ENCODE measurements around the gene DST. TPM values are rescaled to one million over a fixed set of nuclear protein-coding genes. Genes with fewer than 3 reads are reported as not detected.

DST gene
- total RNA-seq, 2 donors from 2014 or later = 15.4 to 36.6 TPM

DNA sequence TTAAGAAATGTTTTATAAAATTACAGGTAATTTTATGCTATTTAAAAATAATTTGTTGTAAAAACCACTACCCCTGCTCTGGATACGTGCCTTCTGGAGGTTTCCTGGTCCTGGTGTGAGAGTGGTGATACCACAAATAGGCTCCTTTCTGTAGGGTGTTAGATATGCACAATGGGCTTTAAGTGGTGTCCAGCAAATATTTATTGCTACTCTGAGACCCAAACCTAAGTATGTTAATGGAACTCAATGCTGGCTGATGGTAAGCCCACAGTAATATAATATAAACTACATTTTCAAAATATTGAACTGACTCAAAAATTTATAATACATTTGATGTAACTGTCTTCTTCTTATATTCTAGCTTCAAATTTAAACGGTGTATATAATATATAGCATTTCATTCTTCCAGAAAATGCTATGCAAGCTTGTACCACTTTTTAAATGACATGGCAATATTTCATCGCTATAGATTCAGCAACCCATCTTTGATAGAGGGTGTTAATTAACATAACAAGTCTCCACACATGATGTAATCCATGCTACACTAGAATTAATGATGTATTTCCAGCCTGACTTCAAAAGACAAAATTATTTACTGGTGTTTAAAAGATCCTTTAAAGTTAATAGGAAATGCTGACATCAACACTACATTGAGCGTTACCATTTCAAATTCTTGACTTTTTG is 161.9 kb downstream of the DST start:
- no peaks in the 10 kb centered on the region for H3K4me1 Mint-ChIP-seq
- ATAC-seq (replicated peaks) = no peak

DNA sequence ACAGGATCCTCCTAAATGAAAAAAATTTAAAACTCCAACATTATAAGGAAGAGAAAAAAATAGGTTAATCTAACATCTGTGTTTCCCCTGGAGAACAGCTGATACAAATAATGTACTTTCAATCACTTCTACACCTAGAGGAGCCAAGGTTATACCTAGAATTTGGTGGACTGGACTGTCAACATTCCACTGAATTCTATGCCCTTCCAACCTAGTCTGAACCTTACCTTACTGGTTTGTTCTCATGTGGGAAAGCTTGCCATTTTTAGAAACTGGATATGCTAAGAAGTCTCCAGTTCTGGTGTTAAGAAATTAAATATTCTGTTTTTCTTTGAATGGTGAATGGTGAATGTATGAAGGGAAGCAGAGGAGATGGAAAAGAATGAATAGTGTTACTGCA is 162.4 kb downstream of the DST start:
- Mint-ChIP-seq H3K36me3 (ENCODE audit: low read depth) (peaks cover 26% of the 10 kb centered on the region), H3K4me1 (no peaks in the 10 kb centered on the region), H3K27ac (no peak overlapping the region), H3K27me3 (no peaks in the 10 kb centered on the region), H3K4me3 (no peak overlapping the region), H3K9me3 (peaks cover 8% of the 10 kb centered on the region)
- no peak for ATAC-seq (replicated peaks)

More for the DNA sequence above, 161.9 kb downstream of the DST start:
- H3K27me3 Mint-ChIP-seq = no peaks in the 10 kb centered on the region
- H3K36me3 Mint-ChIP-seq (ENCODE audit: low read depth) = peaks cover 21% of the 10 kb centered on the region
- H3K4me3 Mint-ChIP-seq = no peak overlapping the region
- H3K27ac Mint-ChIP-seq = no peak overlapping the region
- H3K9me3 Mint-ChIP-seq = peaks cover 8% of the 10 kb centered on the region

DNA sequence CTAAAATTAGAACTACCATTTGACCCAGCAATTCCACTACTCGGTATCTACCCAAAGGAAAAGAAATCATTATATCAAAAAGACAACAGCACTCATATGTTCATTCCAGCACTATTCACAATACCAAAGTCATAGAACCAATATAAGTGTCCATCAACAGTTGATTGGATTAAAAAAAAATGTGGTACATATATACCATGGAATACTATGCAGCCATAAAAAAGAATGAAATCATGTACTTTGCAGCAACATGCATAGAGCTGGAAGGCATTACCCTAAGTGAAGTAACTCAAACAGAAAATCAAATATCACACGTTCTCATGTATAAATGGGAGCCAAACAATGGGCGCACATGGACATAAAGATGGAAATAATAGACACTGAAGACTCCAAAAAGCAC is 163.3 kb downstream of the DST start:
- peaks cover 8% of the 10 kb centered on the region for H3K9me3 Mint-ChIP-seq
- no peak for ATAC-seq (replicated peaks)
- no peaks in the 10 kb centered on the region for H3K4me1 Mint-ChIP-seq
- peaks cover 26% of the 10 kb centered on the region for H3K36me3 Mint-ChIP-seq (ENCODE audit: low read depth)
- H3K27ac Mint-ChIP-seq = no peak overlapping the region
- H3K27me3 Mint-ChIP-seq = no peaks in the 10 kb centered on the region
- H3K4me3 Mint-ChIP-seq = no peak overlapping the region

DNA sequence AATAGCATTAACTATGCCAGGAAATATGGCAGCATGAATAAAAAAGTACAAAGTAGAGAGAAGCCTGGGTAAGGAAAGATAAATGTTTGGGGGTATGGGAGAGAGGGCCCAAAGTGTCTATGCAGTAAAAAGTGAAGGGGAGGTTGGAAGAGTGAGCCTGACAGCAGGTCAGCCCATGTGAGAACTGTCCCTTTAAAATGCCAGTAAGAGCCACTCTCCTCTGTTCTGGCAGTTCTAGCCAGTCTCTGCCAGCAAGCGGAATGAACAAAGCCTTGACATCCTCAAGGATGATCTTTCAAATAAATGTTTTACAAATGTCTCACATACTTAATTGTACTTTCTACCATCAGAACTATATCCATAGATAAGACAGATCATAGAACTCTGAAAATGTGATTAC is 164.5 kb downstream of the DST start:
- Mint-ChIP-seq H3K4me3 (no peak overlapping the region), H3K9me3 (peaks cover 8% of the 10 kb centered on the region), H3K36me3 (ENCODE audit: low read depth) (peaks cover 26% of the 10 kb centered on the region), H3K27me3 (no peaks in the 10 kb centered on the region), H3K4me1 (no peaks in the 10 kb centered on the region), H3K27ac (no peak overlapping the region)
- ATAC-seq (replicated peaks) = no peak

DNA sequence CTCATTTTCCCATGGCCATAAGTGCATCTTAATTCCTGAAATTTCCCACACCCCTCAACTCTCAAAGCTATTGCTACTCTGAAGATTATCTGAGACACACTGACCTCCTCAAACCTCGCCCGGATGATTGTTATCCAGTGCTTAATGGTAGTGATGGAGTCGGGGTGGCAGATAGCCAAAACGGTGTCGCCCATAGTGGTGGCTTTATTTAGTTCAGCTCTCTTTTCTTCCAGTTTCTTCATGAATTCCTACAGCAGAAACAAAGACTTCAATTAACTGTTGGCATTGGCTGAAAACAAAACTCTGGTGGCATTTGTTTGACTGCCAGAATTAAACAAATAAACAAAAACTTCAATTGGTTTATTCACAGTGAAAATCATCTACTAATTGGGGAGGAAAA is 165.4 kb downstream of the DST start:
- peaks cover 8% of the 10 kb centered on the region for H3K9me3 Mint-ChIP-seq
- no peak for ATAC-seq (replicated peaks)
- H3K36me3 Mint-ChIP-seq (ENCODE audit: low read depth) = peaks cover 29% of the 10 kb centered on the region
- no peak overlapping the region for H3K4me3 Mint-ChIP-seq
- H3K27me3 Mint-ChIP-seq = no peaks in the 10 kb centered on the region
- no peak overlapping the region for H3K27ac Mint-ChIP-seq
- H3K4me1 Mint-ChIP-seq = no peaks in the 10 kb centered on the region

DNA sequence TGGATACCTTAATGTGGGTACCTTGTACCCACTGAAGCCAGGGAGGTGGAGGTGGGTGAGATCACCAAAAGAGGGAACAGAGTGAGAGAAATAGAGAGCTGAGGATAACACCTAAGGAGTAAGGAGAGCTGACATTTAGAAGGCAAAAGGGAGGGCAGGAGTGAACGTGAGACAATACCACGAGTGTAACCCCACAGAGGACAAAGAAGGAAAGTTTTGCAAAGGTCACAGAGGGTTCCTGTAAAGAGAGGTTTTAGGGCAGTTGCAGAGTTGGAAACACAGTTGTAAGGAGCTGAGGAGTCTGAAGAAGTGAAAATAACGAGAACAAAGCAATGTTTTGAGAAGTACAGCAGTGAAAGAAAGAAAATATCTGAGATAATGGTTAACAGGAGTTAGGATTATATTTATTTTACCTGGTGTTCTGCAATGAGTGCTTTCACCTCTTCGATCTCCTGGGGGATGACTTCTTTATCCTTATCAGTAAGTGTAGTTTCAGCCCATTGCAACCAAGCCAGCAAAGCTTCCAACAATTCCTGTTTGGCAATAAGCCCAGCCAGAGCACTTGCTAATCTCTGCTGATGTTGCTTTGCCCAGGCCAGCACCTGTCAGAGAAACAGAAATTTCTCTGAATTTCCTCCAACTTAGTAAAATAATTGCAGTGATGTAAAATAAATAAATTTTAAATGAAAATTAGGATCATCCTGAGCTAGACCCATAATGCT is 166.8 kb downstream of the DST start:
- Mint-ChIP-seq H3K4me1 (no peaks in the 10 kb centered on the region), H3K27ac (no peak overlapping the region), H3K4me3 (no peak overlapping the region), H3K9me3 (peaks cover 8% of the 10 kb centered on the region), H3K27me3 (no peaks in the 10 kb centered on the region), H3K36me3 (ENCODE audit: low read depth) (peaks cover 31% of the 10 kb centered on the region)
- no peak for ATAC-seq (replicated peaks)

- ATAC-seq (replicated peaks) = no peak
- Mint-ChIP-seq H3K4me1 (no peaks in the 10 kb centered on the region), H3K27ac (no peak overlapping the region), H3K27me3 (no peaks in the 10 kb centered on the region), H3K9me3 (peaks cover 7% of the 10 kb centered on the region), H3K36me3 (ENCODE audit: low read depth) (peaks cover 35% of the 10 kb centered on the region), H3K4me3 (no peak overlapping the region)
These were observed 168.2 kb downstream of the DST start for GRCh38 chr6:56474532-56474931.

DNA sequence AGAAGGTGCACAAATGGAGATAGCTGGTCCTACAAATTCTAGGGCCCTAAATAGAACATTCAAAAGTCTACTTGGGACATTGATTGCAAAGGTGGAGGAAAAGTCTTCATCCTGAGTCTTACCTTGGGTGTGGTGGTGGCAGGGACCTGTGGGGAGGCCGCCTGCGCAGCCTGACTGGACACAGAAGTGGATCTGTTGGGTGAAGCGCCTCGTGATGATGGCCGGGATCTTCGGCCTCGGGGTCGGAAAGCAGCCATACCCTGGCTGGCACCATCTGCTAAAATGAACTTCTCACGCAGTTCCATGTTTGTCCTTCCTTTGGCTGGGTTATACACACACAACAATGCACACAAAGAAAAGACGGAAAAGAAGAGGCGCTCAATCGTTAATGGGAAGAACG is 179.2 kb downstream of the DST start:
- H3K4me1 Mint-ChIP-seq = peaks cover 2% of the 10 kb centered on the region
- no peak overlapping the region for H3K4me3 Mint-ChIP-seq
- no peaks in the 10 kb centered on the region for H3K9me3 Mint-ChIP-seq
- no peak overlapping the region for H3K27ac Mint-ChIP-seq
- H3K36me3 Mint-ChIP-seq (ENCODE audit: low read depth) = peaks cover 9% of the 10 kb centered on the region
- H3K27me3 Mint-ChIP-seq = no peaks in the 10 kb centered on the region
- ATAC-seq (replicated peaks) = no peak

- peaks cover 10% of the 10 kb centered on the region for H3K36me3 Mint-ChIP-seq (ENCODE audit: low read depth)
- no peak overlapping the region for H3K4me3 Mint-ChIP-seq
- no peak overlapping the region for H3K27ac Mint-ChIP-seq
- H3K27me3 Mint-ChIP-seq = no peaks in the 10 kb centered on the region
- peaks cover 4% of the 10 kb centered on the region for H3K4me1 Mint-ChIP-seq
- ATAC-seq (replicated peaks) = no peak
- no peaks in the 10 kb centered on the region for H3K9me3 Mint-ChIP-seq
These were observed 183.5 kb downstream of the DST start for GRCh38 chr6:56459030-56459805.

- ATAC-seq (replicated peaks) = peak; percentile 83
- H3K9me3 Mint-ChIP-seq = no peaks in the 10 kb centered on the region
- H3K27me3 Mint-ChIP-seq = no peaks in the 10 kb centered on the region
These were observed 184.3 kb downstream of the DST start for GRCh38 chr6:56458324-56458884.

GRCh38 chr6:56456785-56457184 is 185.9 kb downstream of the DST start:
- peaks cover 4% of the 10 kb centered on the region for H3K4me1 Mint-ChIP-seq
- H3K36me3 Mint-ChIP-seq (ENCODE audit: low read depth) = peaks cover 10% of the 10 kb centered on the region
- ATAC-seq (replicated peaks) = no peak
- no peak overlapping the region for H3K4me3 Mint-ChIP-seq
- H3K27ac Mint-ChIP-seq = no peak overlapping the region
- no peaks in the 10 kb centered on the region for H3K9me3 Mint-ChIP-seq
- H3K27me3 Mint-ChIP-seq = no peaks in the 10 kb centered on the region

More at GRCh38 chr6:56458324-56458884, 184.3 kb downstream of the DST start:
- Mint-ChIP-seq H3K4me3 (no peak overlapping the region), H3K27ac (peak overlapping the region; percentile 34), H3K36me3 (ENCODE audit: low read depth) (peaks cover 10% of the 10 kb centered on the region), H3K4me1 (peaks cover 4% of the 10 kb centered on the region)

- Mint-ChIP-seq H3K4me3 (no peak overlapping the region), H3K27me3 (no peaks in the 10 kb centered on the region), H3K4me1 (no peaks in the 10 kb centered on the region), H3K36me3 (ENCODE audit: low read depth) (no peaks in the 10 kb centered on the region), H3K9me3 (no peaks in the 10 kb centered on the region), H3K27ac (no peak overlapping the region)
- ATAC-seq (replicated peaks) = no peak
These were observed 191.6 kb downstream of the DST start for GRCh38 chr6:56450882-56451739.

DNA sequence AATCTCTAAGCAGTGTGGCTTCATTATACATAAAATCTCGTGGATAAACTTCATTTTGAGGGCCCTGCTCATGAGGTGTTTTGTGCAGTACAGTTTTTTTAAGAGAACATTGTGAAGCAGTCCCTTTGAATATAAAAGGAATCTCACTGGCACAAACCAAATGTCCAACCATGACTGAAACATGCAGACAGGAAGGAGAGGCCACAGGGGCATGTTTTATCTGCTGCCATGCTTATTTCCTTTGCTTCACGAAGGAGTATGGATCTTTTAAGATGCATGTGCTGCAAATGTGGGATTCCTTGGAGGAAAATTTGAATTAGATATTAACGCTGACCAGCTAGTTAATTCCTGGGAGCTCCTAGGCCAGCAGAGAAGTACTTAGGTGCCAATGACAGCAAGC is 192.3 kb downstream of the DST start:
- H3K9me3 Mint-ChIP-seq = no peaks in the 10 kb centered on the region

DNA sequence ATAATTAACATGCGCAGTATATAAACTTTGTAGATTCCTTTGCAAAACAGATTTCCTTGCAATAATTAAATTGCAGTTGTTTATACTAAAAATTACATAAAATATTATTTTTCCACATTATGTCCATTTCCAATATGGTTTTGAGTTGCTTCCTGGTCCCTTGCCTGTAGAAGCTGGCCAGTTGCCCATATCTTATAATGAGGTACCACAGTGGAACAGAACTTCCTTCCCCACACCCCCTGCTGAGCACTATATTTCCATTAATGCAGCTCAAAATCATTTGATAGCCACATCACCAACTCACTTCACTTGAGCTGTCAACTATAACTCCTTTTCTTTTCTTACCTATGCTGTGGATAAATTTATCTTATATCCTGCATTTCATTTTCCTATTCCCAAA is 194.6 kb downstream of the DST start:
- H3K27ac Mint-ChIP-seq = no peak overlapping the region
- no peaks in the 10 kb centered on the region for H3K9me3 Mint-ChIP-seq
- H3K27me3 Mint-ChIP-seq = no peaks in the 10 kb centered on the region
- H3K4me3 Mint-ChIP-seq = no peak overlapping the region
- no peaks in the 10 kb centered on the region for H3K4me1 Mint-ChIP-seq
- no peaks in the 10 kb centered on the region for H3K36me3 Mint-ChIP-seq (ENCODE audit: low read depth)
- ATAC-seq (replicated peaks) = no peak

More for the DNA sequence above, 192.3 kb downstream of the DST start:
- Mint-ChIP-seq H3K27ac (no peak overlapping the region), H3K36me3 (ENCODE audit: low read depth) (no peaks in the 10 kb centered on the region), H3K27me3 (no peaks in the 10 kb centered on the region), H3K4me1 (no peaks in the 10 kb centered on the region), H3K4me3 (no peak overlapping the region)
- no peak for ATAC-seq (replicated peaks)
